HG03159 (cell line): ENCODE measurements around the gene HLA-DRA.

Experiments
- ATAC-seq: cut with Tn5 transposase; IDR thresholded peaks from one replicate; pipeline ENCODE4 v1.9.1; 2021; ENCODE audit warnings: mild to moderate bottlenecking, moderate library complexity; ENCODE audit not compliant: unreplicated experiment

Gene HLA-DRA

GRCh38 chr6:32439602-32440214, at the start of gene HLA-DRA:
HLA-DRA (plus strand) TSS chr6:32439887; CDS start chr6:32439951, 64 bp downstream.
- ATAC-seq = peak; percentile 71

DNA sequence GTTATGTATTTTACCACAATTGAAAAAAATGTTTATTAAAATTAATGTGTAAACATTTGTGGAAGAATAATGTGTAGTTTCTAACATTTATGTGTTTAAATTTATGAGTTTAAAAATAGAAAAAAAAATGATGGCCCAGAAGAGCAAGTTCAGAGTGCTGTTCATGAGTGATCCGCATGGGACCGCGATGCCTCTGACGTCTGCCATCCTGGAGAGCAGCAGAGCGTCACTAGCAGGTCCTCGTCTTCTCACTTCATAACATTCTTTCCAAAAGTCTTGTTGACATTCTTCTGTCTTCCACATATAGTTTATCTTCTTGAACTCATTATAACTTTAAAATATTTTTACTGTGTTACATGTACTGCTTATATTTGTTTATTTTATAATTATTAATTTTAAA, 48.2 kb upstream of the HLA-DRA start:
- no peak for ATAC-seq

GRCh38 chr6:32393665-32394420, 45.8 kb upstream of the HLA-DRA start:
- ATAC-seq = no peak

DNA sequence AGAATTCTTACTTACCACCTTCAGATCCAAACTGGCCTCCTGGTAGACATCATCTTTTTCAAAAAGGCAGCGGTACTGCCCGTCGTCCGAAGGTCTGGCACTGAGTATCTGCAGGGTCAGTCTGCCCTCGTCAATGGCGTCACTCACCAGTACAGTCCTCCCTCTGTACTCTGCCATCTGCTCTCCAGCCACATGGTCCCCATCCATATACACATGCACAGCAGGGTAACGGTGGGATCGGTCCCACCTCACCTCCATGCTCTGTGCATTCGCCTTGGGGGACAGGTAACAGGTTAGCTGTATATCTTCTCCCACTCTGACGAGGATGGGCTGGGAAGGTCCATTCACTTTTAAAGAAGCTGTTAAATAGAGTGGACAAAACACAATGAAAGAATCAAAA, 43.7 kb upstream of the HLA-DRA start:
- no peak for ATAC-seq

- ATAC-seq = no peak
Measured at GRCh38 chr6:32397252-32397920, 42.3 kb upstream of the HLA-DRA start.

DNA sequence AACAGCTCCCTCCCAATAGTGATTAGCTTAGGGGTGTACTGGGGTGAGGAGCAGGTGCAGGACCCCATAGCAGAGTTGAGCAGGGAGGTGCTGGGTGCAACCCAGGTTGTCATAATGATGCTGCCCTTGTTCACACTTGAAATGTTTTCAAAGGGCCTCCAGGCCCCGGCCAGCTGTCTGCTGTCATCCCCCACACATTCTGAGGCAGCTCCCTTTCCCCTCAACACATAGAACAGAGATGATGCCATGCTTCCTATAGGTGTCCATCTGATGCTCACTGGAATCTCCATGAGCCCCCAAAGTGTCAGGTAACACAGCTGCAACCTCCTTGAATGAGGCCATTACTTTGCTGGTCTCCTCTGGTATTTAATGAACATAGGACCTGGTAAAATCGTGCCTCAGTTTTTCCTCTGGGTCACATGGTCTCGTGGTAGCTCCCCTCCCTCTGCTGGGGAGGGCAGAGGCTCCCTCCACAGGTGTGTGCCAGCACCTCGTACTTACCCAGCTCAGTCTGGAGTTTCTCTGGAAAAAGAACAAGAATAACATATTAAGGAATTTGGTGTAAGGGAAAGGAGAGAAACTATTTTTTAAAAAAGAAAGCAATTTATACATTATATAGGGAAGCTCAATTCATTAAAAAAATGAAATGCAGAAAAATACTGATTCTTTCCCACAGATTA, 38.3 kb upstream of the HLA-DRA start:
- ATAC-seq = no peak

DNA sequence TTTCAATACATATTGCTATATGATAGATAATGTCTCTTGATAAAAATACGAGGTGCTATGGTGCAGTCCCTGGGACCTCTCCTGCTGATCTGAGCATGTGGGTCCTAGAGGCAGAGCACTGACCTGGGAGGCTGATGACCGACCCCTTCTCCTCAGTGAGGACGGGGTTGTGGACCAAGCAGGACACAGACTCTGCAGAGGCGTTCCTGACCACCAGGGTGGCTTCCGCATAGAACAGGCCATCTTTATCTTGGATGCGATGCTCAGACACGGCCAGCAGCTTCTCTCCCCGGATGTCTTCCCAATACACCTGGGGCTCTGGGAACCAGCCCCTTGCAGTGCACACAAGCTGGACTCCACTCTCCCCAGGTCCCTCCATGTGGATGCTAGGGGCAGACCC, 36.9 kb upstream of the HLA-DRA start:
- no peak for ATAC-seq

- ATAC-seq = no peak
Measured at GRCh38 chr6:32405656-32406055, 34.0 kb upstream of the HLA-DRA start.

DNA sequence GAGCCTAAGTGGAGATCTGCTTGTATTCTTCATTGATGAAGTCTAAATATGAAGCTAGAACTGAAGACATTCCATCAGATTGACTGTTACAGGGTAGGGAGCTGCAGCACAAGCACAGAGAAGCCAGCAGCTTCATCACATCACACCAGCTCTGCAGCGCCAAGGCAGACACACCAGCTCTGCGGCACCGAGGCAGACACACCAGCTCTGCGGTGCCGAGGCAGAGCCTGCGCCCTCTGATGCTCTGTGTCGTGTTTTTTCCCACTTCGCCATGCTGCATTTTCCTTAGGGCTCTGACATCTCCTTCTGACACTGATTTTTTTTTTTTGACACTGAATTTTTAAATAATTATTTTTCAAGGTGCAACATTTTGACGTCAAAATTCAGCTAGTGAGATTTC, 33.5 kb upstream of the HLA-DRA start:
- no peak for ATAC-seq

DNA sequence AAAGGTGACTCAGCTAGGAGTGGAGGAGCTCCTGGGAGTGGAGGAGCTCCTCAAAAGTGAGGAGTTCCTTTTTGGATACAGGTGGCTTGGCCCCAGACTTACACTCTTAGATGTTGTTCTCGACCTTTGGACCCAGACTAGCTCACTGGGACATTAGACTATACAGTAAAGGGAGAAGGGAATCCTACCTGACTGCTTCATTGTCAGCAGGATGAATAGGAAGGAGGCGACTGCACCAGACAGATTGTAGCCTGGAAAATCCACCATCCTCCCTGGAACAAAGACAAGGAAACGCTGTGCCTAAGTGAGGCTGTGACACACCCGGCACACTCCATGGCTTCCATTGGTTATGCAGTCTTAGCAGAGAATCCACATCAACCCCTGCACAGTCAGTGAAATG, 32.8 kb upstream of the HLA-DRA start, which contains the start of gene BTNL2:
BTNL2 (minus strand) TSS at position 325 of the 400 bp plus-strand sequence; CDS start at position 267, 58 bp downstream.
- ATAC-seq = no peak

- ATAC-seq = no peak
Measured at GRCh38 chr6:32410906-32411305, 28.8 kb upstream of the HLA-DRA start.

DNA sequence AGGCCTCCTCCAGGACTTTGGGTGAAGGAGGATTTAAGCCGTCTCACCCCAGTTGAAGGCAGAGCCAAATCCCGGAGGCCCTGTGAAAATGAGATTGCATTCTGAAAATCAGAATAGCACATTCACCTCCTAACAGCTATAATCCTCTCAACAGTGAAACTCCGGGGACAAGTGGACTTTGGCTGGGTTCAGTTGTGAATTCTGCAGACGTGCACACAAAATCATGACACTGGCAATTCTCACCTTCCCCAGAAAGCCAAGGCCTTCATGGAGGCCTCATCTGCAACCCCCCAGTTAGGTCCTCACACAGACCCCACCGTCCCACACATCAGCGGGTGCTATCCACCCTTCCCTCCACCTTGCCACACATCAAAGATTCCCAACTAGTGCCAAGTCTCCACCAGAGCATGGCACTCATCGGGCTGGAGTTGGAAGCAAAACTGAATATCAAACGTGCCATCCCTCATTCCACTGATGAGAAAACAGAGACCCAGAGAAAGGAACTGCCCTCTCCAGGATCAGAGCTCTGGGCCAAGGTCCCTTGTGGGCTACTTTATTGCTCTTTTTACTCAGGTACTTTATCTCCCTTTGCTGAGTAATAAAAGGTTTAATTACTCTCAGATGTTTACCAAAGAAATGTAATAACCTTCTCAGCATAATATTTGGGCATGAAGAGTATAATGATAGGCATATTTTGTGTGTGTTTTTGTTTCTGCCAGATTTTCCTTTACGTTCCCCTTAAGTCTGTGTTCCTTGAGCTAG, 27.9 kb upstream of the HLA-DRA start:
- ATAC-seq = no peak

DNA sequence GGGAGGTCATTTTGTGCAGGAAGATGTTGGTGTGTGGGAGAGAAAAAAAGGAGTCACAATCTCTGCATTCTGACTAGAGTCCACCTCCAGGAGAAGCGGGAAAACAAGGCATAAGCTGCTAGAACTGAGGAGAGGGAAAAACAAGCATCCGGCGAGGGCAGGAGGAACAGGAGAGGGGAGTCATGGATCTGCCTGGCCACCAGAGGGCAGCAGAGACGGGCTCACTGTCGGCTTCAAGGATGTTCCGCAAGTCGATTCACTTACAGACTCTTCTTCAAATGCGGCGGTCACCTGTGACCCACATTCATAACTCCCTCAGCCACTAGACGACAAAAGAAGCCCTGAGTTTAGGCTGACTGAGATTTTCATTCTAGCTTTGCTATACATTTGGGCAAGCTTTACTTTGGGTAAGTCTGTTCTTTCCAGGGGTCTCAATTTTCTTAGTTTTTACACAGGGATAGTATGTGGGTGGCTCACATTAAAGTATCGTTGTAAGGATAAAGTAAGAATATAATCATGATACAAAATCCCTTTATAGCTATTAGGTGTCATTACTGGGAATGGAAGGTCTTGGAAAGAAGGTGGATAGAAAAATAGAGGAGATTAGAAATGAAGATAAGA, 26.1 kb upstream of the HLA-DRA start:
- ATAC-seq = no peak

DNA sequence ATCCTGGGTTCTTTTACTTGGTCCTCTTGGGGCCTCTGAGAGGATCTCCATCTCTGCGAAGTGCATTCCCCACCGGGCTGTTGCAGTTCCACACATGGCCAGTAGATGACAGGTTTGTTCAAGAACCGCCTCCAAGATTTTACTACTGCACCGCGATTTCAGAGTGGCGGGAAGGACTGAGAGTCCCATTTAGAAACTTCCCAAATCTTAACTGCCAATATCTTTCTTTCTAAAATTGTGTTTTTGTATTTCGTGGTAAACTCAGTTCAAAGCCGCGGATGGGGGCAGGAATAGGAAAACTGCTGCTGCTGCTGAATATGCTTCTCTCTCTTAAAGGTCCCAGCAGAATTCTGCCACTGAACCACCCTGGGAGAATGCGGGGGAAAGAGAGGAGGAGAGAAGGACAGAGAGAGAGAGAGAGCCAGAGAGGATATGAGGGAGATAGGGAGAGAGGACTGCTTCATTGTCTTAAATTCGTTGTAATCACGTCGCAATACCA, 24.1 kb upstream of the HLA-DRA start:
- no peak for ATAC-seq

- ATAC-seq = no peak
Measured at GRCh38 chr6:32416036-32416435, 23.7 kb upstream of the HLA-DRA start.

GRCh38 chr6:32424589-32425300, 14.9 kb upstream of the HLA-DRA start:
- ATAC-seq = no peak

DNA sequence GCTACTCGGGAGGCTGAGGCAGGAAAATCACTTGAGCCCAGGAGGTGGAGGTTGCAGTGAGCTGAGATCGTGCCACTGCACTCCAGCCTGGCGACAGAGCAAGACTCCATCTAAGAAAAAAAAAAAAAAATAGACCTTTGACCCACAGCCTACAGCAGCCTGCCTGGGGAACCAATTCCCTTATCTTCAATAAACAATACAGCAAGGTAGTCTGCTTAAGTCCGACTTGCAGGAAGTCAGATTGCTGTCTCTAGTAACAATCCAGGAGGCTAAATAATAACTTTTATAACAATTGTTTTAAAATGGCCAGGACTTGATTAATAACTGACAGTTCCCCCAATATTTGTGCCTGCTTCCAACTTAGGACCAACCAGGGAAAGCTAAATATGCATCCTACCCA, 13.3 kb upstream of the HLA-DRA start:
- ATAC-seq = no peak

- ATAC-seq = no peak
Measured at GRCh38 chr6:32427218-32427617, 12.5 kb upstream of the HLA-DRA start.

DNA sequence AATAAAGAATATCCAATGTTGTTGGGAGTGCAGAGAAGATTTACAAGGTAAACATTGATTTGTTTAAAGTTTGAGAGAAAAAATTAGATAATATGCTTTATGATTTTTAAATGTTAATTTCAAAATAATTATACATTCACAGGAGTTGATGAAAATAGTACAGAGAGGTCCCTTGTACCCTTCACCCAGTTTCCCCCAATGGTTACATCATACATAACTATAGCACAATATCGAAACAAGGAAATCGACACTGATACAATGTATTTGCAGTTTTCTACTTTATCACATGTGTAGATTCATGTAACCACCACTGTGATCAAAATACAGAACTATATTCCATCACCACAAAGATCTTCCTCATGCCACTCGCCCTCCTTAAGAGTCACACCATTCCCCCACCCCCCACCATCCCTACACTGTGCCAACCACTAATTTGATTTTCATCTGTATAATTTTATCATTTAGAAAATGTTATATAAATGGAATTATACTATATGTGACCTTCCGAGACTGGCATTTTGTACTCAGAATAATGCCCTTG, 11.7 kb upstream of the HLA-DRA start:
- no peak for ATAC-seq
